Measurements from ENCODE around the gene NCAPG2.
"Not testable (repeated sequence)": the region's sequence is repeated elsewhere in the genome, so short reads cannot be mapped to it uniquely, and the experiment has no call there.

The NCAPG2 gene

DNA sequence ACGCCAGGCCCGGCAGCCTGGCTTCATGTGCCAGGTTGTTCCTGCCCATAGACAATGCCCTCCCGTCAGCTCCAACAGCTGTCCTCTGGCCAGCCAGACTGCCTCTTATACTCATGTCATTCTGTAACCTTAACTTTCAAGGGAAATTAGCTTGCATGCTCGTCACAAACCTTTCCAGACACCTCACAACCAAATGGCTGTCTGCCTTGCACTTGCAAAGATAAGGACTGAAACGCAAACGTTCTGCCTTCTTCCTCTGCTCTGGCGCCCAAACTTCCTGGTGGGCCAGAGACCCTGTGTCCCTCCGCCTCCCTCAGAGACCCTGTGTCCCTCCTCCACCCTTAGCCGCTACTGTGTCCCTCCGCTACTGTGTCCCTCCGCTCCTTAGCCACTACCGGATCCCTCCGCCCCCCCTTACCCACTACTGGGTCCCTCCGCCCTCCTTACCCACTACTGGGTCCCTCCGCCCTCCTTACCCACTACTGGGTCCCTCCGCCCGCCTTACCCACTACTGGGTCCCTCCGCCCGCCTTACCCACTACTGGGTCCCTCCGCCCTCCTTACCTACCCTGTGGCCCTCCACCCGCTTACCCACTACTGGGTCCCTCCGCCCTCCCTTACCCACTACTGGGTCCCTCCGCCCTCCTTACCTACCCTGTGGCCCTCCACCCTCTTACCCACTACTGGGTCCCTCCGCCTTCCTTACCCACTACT, 37.5 kb downstream of the NCAPG2 start:
- not testable (repeated sequence) for DNase-seq

DNA sequence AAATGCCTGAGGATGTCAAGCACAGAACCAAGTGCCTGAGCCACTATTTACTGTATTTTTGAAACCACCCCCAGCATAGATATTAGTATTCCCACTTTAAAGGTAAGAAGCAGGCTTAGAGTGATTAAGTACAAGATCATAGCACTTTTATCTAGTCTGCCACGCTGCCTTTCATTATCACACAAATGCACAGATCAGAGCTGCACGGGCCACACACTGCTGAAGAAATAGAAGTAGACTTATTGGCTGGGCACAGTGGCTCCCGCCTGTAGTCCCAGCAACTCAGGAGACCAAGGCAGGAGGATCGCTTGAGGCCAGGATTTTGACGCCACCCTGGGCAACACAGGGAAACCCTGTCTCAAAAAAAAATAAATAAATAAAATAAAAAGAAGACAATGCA, 38.2 kb downstream of the NCAPG2 start:
- no peak for DNase-seq

DNA sequence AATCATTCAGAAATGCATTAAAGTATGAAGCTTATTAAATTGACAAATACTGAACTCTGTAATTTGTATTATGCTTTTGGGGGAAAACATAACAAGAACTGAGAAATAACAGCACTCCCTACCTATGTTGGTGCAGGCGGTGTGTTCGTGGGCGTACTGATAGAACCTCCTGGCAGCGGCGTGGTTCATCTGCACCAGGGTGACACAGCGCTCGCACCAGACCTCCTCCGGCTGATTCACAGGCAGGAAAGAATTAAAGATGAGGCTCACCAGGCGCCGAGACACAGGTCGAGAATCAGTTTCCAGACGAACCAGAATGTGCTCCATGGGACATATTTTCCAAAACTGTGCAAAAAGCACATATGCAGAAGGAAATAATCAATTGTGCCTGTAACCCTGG, 40.2 kb downstream of the NCAPG2 start:
- DNase-seq, result no peak

- no peak for DNase-seq
Measured at GRCh38 chr7:158663428-158663741, 41.2 kb downstream of the NCAPG2 start.

DNA sequence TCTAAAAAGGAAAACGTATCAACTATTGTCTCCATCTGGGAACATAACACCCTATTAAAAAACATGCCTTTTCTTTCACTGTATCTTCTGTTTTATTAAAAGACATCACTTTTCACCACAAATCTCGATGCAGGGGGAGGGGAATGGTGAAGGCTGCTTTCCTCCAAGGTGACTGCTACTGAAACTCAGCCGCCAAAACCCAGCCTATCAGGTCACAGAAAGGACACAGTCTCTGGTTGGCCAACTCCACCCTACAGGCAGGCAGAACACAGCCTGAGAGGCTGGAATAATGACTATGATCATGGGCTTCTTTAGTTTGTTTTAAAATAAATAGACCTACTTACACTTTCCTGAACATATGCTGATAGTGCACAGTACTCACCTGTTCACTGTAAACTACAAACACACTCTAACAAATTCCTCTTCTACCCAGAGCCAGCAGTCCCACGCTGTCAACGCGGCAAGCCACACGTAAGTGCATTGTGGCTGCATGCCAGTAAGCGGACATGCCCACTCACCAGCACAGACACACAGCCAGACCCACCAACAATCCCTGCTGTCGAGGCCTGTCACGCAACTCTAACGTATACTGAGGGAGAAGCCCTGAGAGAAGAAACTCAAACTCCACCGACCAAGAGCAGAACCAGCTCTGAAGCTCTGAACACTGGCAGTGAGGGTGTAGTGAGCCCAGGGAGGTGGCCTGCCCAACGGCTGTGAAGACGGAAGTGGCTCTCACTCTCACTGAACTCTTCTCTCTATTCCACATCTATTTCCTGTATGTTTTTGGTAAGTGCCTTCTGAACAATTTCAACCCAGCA, 41.8 kb downstream of the NCAPG2 start:
- DNase-seq, result no peak

DNA sequence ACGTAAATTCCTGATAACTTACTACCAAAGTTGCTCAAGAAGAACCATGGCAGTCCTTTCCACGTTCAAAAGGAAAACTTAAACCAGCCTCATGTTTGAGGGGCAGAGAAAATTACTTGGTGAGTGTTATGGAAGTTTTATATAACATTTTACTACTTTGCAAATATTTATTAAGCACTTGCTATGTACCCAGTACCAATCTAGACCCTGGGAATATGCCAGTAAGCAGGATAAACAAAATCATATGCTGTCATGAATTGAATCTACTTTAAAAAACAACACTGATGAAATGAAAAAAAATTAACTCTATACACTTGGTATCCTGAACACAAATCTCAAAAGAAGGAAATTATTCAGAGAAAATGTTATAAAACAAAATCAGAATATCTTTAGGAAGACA, 46.1 kb downstream of the NCAPG2 start:
- DNase-seq, result no peak

DNA sequence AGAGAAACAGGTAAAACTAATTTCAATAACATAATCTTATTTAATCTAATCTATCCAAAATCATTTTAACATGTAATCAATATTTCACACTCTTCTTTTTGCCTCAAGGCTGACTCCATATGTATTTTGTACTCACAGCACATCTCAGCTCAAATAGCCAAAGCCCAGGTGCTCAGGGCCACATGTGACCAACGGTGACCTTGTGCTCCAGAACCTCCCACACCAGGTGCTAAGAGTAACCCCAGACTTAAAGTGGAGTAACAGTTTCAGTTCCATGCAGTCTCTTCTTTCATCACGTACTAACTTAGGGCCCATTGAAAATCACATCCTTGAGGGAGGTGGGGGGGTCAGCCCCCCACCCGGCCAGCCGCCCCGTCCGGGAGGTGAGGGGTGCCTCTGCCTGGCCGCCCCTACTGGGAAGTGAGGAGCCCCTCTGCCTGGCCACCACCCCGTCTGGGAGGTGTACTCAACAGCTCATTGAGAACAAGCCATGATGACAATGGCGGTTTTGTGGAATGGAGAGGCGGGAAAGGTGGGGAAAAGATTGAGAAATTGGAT, 47.3 kb downstream of the NCAPG2 start:
- no peak for DNase-seq

- DNase-seq, result no peak
Measured at GRCh38 chr7:158655931-158656441, 48.6 kb downstream of the NCAPG2 start.

GRCh38 chr7:158655507-158655906, 49.1 kb downstream of the NCAPG2 start:
- no peak for DNase-seq

GRCh38 chr7:158651968-158652565, 52.5 kb downstream of the NCAPG2 start:
- DNase-seq, result no peak

GRCh38 chr7:158650821-158651225, 53.8 kb downstream of the NCAPG2 start:
- DNase-seq, result no peak

DNA sequence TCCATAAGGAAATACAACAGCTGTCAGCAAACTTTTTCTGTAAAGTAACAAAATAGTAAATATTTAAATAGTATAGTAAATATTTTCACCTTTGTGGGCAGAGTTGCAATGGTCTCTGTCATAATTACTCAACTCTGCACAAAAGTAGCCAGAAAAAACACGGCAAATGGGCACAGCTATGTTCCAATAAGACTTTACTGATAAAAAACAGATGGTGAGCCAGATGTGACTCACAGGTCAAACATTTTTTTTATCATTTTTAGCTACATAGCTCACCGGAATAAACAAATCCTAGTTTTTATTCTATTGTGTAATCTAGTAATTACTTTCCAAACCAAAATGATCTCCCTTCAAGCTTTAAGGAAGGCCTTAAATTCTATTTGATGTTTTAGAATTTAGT, 55.3 kb downstream of the NCAPG2 start:
- DNase-seq, result no peak

- no peak for DNase-seq
Measured at GRCh38 chr7:158648787-158649186, 55.8 kb downstream of the NCAPG2 start.

GRCh38 chr7:158648168-158648567, 56.4 kb downstream of the NCAPG2 start:
- DNase-seq, result no peak

DNA sequence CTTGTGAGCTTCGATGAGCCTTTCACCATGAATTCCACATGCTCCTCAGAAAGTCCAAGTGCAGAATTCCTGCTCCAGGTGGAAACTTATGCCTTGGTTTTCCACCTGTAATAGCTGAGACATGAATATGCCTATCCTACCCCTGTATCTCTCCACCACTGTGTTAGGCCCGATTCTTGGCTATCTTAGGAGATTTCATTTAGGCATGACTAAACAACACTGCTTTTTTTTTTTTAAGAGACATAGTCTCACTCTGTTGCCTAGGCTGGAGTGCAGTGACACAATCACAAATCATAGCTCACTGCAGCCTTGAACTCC, 57.2 kb downstream of the NCAPG2 start:
- no peak for DNase-seq

GRCh38 chr7:158646766-158647474, 57.7 kb downstream of the NCAPG2 start:
- DNase-seq, result no peak

DNA sequence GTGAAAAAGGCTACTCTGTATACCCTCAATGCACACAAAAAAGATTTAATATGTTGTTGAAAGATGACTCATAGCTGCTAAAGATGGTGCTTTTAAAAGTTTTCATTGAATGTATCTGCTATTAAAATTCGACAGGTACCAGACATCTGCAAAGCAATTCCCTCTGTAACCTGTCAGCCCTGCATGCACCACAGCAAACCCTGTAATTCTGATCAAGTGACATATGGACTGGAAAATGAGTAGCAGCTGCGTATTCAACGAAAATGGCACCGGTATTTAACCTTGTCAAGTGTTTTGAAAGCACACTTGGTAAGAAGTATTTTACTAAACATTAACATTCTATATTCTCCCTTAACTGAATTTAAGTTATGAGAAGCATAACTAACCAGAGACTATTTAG, 58.8 kb downstream of the NCAPG2 start:
- no peak for DNase-seq

GRCh38 chr7:158642149-158642548, 62.5 kb downstream of the NCAPG2 start:
- no peak for DNase-seq

DNA sequence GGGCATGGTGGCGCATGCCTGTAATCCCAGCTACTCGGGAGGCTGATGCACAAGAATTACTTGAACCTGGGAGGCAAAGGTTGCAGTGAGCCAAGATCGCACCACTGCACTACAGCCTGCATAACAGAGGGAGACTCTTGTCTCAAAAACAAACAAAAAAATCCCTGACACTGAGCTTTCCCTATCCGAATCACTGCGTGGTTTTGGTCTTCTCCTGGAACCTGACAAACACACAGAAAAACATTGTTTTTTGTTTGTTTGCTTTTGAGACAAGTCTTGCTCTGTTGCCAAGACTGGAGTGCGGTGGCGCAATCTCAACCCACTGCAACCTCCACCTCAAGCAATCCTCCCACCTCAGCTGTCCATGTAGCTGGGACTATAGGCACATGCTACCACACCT, 66.6 kb downstream of the NCAPG2 start:
- no peak for DNase-seq

GRCh38 chr7:158633055-158633956, 71.3 kb downstream of the NCAPG2 start:
- DNase-seq, result no peak

DNA sequence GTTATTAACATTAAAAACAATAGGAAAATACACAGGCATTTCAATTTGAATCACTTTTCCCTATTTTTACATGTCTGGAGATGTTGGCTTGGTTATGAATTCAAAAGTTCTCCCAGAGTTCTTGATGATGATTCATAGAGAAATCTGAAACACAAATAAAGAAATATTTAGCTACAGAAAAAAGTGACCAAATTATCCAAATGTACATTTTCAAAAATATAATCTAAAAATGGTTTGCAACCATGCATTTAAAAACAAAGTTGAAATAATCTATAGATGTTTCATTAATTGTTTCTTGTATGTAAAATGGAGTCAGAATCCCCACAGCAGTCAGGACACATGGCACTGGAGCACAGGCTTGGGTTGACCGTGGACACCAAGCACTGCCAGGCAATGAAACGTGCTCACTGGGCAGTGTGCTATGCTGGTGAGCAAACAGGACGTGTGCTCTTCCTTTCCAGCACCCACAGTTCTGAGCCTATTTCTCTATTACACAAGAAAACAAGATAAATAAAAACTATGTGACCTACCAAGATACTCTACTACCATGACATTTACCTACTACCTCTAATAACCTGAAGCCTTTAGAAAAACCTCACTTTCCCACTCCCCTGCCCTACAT, 72.9 kb downstream of the NCAPG2 start:
- DNase-seq, result no peak

DNA sequence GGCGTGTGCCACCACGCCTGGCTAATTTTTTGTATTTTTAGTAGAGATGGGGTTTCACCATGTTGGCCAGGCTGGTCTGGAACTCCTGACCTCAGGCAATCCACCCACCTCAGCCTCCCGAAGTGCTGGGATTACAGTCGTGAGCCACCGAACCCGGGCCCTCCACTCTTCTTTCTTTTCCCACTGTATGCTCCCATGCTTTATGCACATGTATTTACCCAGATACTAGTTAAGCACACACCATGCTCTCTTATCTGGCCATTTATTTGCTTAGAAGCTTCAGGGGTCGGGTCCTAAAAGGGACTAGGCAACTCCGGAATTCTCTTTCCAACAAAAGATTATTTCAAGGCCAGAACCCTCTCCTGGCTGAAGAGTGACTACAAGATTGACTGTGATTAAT, 78.3 kb downstream of the NCAPG2 start:
- DNase-seq, result not testable (repeated sequence)

Data from GDM1 (cell line).